ENCODE measurements around the gene LCN1.

LCN1 gene

GRCh38 chr9:135562235-135562745, 41.0 kb downstream of the LCN1 start:
- no peak overlapping the region for H3K4me3 ChIP-seq (ENCODE audit: low read depth, low read length)
- TF ChIP-seq, protein P1, sequence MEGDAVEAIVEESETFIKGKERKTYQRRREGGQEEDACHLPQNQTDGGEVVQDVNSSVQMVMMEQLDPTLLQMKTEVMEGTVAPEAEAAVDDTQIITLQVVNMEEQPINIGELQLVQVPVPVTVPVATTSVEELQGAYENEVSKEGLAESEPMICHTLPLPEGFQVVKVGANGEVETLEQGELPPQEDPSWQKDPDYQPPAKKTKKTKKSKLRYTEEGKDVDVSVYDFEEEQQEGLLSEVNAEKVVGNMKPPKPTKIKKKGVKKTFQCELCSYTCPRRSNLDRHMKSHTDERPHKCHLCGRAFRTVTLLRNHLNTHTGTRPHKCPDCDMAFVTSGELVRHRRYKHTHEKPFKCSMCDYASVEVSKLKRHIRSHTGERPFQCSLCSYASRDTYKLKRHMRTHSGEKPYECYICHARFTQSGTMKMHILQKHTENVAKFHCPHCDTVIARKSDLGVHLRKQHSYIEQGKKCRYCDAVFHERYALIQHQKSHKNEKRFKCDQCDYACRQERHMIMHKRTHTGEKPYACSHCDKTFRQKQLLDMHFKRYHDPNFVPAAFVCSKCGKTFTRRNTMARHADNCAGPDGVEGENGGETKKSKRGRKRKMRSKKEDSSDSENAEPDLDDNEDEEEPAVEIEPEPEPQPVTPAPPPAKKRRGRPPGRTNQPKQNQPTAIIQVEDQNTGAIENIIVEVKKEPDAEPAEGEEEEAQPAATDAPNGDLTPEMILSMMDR (IDR thresholded peaks at IDR 0.05; ENCODE audit: low read depth, low read length, missing control alignments) = no peak
- DNase-seq (ENCODE audit: low read depth) = no peak

- TF ChIP-seq, protein P1 (IDR thresholded peaks at IDR 0.05; ENCODE audit: low read depth, low read length, missing control alignments) = no peak
- H3K4me3 ChIP-seq (ENCODE audit: low read depth, low read length) = no peak overlapping the region
- no peak for DNase-seq (ENCODE audit: low read depth)
Observed at GRCh38 chr9:135563039-135563476, 41.8 kb downstream of the LCN1 start.

- no peak overlapping the region for H3K4me3 ChIP-seq (ENCODE audit: low read depth, low read length)
- no peak for DNase-seq (ENCODE audit: low read depth)
- TF ChIP-seq, protein P1 (IDR thresholded peaks at IDR 0.05; ENCODE audit: low read depth, low read length, missing control alignments) = no peak
Observed at GRCh38 chr9:135563858-135564257, 42.6 kb downstream of the LCN1 start.

GRCh38 chr9:135565141-135565628, 43.9 kb downstream of the LCN1 start:
- DNase-seq (ENCODE audit: low read depth) = no peak
- no peak overlapping the region for H3K4me3 ChIP-seq (ENCODE audit: low read depth, low read length)
- TF ChIP-seq, protein P1 (IDR thresholded peaks at IDR 0.05; ENCODE audit: low read depth, low read length, missing control alignments) = no peak

DNA sequence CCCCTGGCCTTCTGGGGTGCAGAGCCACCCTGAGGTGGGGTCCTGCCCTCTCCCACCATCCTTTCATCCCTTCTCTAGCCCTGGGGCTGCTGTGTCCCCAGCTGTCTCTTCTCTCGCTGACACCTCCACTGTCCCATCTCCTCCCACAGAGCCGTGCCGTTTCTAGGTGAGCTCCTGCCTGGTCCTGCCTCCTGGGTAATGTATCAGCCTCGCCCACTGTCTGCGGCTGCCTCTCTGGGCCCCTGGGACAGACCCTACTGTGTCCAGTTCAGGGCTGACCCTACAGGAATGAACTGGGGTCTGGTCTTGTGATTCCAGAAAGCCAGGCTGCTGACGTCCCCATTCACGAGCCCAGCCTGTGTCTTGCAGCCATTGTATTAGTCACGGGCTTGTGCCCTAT, 44.4 kb downstream of the LCN1 start:
- H3K4me3 ChIP-seq (ENCODE audit: low read depth, low read length) = no peak overlapping the region
- DNase-seq (ENCODE audit: low read depth) = no peak
- TF ChIP-seq, protein P1 (IDR thresholded peaks at IDR 0.05; ENCODE audit: low read depth, low read length, missing control alignments) = no peak

DNA sequence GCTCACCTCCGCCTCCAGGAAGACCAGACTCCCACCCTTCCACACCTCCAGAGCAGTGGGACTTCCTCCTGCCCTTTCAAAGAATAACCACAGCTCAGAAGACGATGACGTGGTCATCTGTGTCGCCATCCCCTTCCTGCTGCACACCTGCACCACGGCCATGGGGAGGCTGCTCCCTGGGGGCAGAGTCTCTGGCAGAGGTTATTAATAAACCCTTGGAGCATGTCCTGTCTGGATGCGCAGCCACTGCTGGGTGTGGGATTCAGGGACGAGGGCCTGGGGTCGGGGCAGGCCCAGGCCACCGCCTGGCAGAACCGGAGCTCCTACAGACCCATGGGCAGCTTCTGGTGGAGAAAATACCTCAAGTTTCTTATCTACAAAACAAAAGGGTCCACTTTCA, 45.3 kb downstream of the LCN1 start:
- no peak overlapping the region for H3K4me3 ChIP-seq (ENCODE audit: low read depth, low read length)
- TF ChIP-seq, protein P1 (IDR thresholded peaks at IDR 0.05; ENCODE audit: low read depth, low read length, missing control alignments) = no peak
- no peak for DNase-seq (ENCODE audit: low read depth)

DNA sequence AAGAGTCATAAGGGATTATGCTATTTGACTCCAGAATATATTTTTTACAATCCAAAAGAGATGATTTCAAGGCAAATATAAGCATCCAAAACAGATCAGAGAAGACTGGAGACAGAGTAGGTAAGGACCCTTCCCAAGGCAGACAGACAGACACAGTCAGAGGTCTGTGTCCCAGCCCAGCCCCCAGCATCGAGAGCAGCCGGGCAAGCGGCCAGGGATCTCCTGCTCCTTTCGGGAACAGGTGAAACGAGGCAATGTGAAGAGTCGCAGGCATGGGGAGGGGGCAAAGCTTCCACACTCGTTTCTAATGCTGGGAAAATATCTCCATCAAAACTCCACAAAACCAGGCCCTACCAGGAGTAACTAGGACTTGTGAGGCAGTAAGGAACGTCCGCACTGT, 46.1 kb downstream of the LCN1 start:
- TF ChIP-seq, protein P1 (IDR thresholded peaks at IDR 0.05; ENCODE audit: low read depth, low read length, missing control alignments) = no peak
- DNase-seq (ENCODE audit: low read depth) = no peak
- no peak overlapping the region for H3K4me3 ChIP-seq (ENCODE audit: low read depth, low read length)

All from GM12864 (cell line).